Measurements from ENCODE around the gene RBMS1.

The RBMS1 gene

GRCh38 chr2:160405077-160405867, 88.3 kb downstream of the RBMS1 start:
- H3K4me3 ChIP-seq (ENCODE audit: low read length): no peak overlapping the region
- H3K9me2 ChIP-seq (replicated peaks; ENCODE audit: insufficient read depth, low read length): no peaks in the 10 kb centered on the region
- no peak overlapping the region for H2AFZ ChIP-seq (ENCODE audit: low read length)
- no peak overlapping the region for H3K4me2 ChIP-seq (ENCODE audit: low read depth, low read length)
- no peak overlapping the region for H3K9ac ChIP-seq (ENCODE audit: low read length)
- H4K20me1 ChIP-seq (ENCODE audit: insufficient read depth, low read length): peaks cover 3% of the 10 kb centered on the region; the same call in 1 of the 2 replicates
- no peaks in the 10 kb centered on the region for H3K36me3 ChIP-seq (replicated peaks; ENCODE audit: insufficient read depth, low read length)
- no peak for DNase-seq
- peaks cover 10% of the 10 kb centered on the region; the same call in 1 of the 2 replicates for H3F3A ChIP-seq (ENCODE audit: insufficient read depth, low read length)
- H3K27ac ChIP-seq (ENCODE audit: low read length): no peak overlapping the region
- peaks cover 18% of the 10 kb centered on the region for H3K4me1 ChIP-seq (ENCODE audit: low read length)
- H3K79me2 ChIP-seq (ENCODE audit: low read length): peaks cover 59% of the 10 kb centered on the region
- H3K9me3 ChIP-seq (replicated peaks; ENCODE audit: insufficient read depth, low read length): no peaks in the 10 kb centered on the region
- no peak for TF ChIP-seq EZH2phosphoT487 (IDR thresholded peaks at IDR 0.05; ENCODE audit: low read length)
- no peak for TF ChIP-seq EZH2 (optimal IDR thresholded peaks at IDR 0.05; ENCODE audit: low read depth, low read length)
- TF ChIP-seq CTCF (IDR thresholded peaks at IDR 0.05; ENCODE audit: low read length): no peak
- no peaks in the 10 kb centered on the region for H3K27me3 ChIP-seq (replicated peaks; ENCODE audit: insufficient read depth, low read length)

GRCh38 chr2:160402997-160403979, 90.3 kb downstream of the RBMS1 start:
- TF ChIP-seq EZH2 (optimal IDR thresholded peaks at IDR 0.05; ENCODE audit: low read depth, low read length) (no peak), CTCF (IDR thresholded peaks at IDR 0.05; ENCODE audit: low read length) (no peak), EZH2phosphoT487 (IDR thresholded peaks at IDR 0.05; ENCODE audit: low read length) (no peak)
- H4K20me1 ChIP-seq (ENCODE audit: insufficient read depth, low read length): peaks cover 3% of the 10 kb centered on the region; the same call in 1 of the 2 replicates
- no peak overlapping the region for H3K9ac ChIP-seq (ENCODE audit: low read length)

DNA sequence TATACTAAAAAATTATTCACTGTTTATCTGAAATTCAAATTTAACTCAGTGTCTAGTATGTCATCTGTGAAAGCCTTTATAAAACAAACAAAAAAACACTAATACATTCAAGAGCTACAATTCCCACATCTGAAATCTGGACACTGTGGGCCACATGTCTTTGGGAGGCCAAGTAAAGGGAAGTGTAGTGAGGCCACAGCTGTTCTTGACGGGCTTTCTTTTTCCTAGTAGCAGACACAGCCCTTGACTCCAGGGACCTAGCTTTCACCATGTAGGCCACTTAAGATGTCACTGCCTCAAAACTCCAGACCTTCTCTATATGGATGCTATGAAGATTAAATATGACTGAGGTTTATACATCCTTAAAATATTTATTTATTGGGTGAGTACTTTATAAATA, 91.1 kb downstream of the RBMS1 start:
- Histone ChIP-seq H3K4me3 (ENCODE audit: low read length) (no peak overlapping the region), H3K9me2 (replicated peaks; ENCODE audit: insufficient read depth, low read length) (no peaks in the 10 kb centered on the region), H3K36me3 (replicated peaks; ENCODE audit: insufficient read depth, low read length) (no peaks in the 10 kb centered on the region), H3K9ac (ENCODE audit: low read length) (no peak overlapping the region), H3K4me2 (ENCODE audit: low read depth, low read length) (no peak overlapping the region), H3K79me2 (ENCODE audit: low read length) (peaks cover 83% of the 10 kb centered on the region), H3K4me1 (ENCODE audit: low read length) (peaks cover 18% of the 10 kb centered on the region), H3K27me3 (replicated peaks; ENCODE audit: insufficient read depth, low read length) (peaks cover 12% of the 10 kb centered on the region; the same call in 1 of the 2 replicates), H3K27ac (ENCODE audit: low read length) (no peak overlapping the region), H4K20me1 (ENCODE audit: insufficient read depth, low read length) (peaks cover 3% of the 10 kb centered on the region; the same call in 1 of the 2 replicates), H2AFZ (ENCODE audit: low read length) (no peak overlapping the region), H3K9me3 (replicated peaks; ENCODE audit: insufficient read depth, low read length) (no peaks in the 10 kb centered on the region), H3F3A (ENCODE audit: insufficient read depth, low read length) (peaks cover 10% of the 10 kb centered on the region; the same call in 1 of the 2 replicates)
- no peak for DNase-seq
- no peak for TF ChIP-seq EZH2phosphoT487 (IDR thresholded peaks at IDR 0.05; ENCODE audit: low read length)
- no peak for TF ChIP-seq CTCF (IDR thresholded peaks at IDR 0.05; ENCODE audit: low read length)
- no peak for TF ChIP-seq EZH2 (optimal IDR thresholded peaks at IDR 0.05; ENCODE audit: low read depth, low read length)

More at GRCh38 chr2:160402997-160403979, 90.3 kb downstream of the RBMS1 start:
- Histone ChIP-seq H3F3A (ENCODE audit: insufficient read depth, low read length) (peaks cover 10% of the 10 kb centered on the region; the same call in 1 of the 2 replicates), H3K79me2 (ENCODE audit: low read length) (peaks cover 75% of the 10 kb centered on the region), H3K36me3 (replicated peaks; ENCODE audit: insufficient read depth, low read length) (no peaks in the 10 kb centered on the region), H3K4me2 (ENCODE audit: low read depth, low read length) (no peak overlapping the region), H3K4me3 (ENCODE audit: low read length) (no peak overlapping the region), H3K27ac (ENCODE audit: low read length) (no peak overlapping the region), H3K4me1 (ENCODE audit: low read length) (peaks cover 18% of the 10 kb centered on the region), H3K9me3 (replicated peaks; ENCODE audit: insufficient read depth, low read length) (no peaks in the 10 kb centered on the region), H2AFZ (ENCODE audit: low read length) (no peak overlapping the region), H3K9me2 (replicated peaks; ENCODE audit: insufficient read depth, low read length) (no peaks in the 10 kb centered on the region), H3K27me3 (replicated peaks; ENCODE audit: insufficient read depth, low read length) (peaks cover 12% of the 10 kb centered on the region; the same call in 1 of the 2 replicates)
- no peak for DNase-seq

Data from MM.1S (cell line).